OCI-LY7 (cell line): Measurements from ENCODE around the gene WDFY3.

Experiments used
- EZH2phosphoT487 ChIP-seq: fragments of 200-600 bp; sonication (generic); IDR thresholded peaks from 2 replicates; pipeline ENCODE4 v1.6.1; 2018; ENCODE audit warnings: low read depth, borderline replicate concordance, mild to moderate bottlenecking, mixed run types, antibody characterized with exemption, low read length, moderate library complexity, mixed read lengths
- TF ChIP-seq, protein P1 (sequence below): fragments of 200-600 bp; sonication (generic); conservative IDR thresholded peaks from 2 replicates; pipeline ENCODE4 v1.5.1; 2014; ENCODE audit warnings: mild to moderate bottlenecking, antibody characterized with exemption, low read length, moderate library complexity, mixed read lengths

- TF ChIP-seq, protein P1, sequence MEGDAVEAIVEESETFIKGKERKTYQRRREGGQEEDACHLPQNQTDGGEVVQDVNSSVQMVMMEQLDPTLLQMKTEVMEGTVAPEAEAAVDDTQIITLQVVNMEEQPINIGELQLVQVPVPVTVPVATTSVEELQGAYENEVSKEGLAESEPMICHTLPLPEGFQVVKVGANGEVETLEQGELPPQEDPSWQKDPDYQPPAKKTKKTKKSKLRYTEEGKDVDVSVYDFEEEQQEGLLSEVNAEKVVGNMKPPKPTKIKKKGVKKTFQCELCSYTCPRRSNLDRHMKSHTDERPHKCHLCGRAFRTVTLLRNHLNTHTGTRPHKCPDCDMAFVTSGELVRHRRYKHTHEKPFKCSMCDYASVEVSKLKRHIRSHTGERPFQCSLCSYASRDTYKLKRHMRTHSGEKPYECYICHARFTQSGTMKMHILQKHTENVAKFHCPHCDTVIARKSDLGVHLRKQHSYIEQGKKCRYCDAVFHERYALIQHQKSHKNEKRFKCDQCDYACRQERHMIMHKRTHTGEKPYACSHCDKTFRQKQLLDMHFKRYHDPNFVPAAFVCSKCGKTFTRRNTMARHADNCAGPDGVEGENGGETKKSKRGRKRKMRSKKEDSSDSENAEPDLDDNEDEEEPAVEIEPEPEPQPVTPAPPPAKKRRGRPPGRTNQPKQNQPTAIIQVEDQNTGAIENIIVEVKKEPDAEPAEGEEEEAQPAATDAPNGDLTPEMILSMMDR: no peak
- TF ChIP-seq EZH2phosphoT487: no peak
Measured at GRCh38 chr4:84803116-84803515, 163.4 kb downstream of the WDFY3 start.
